Neural cell (in vitro differentiated cells): Measurements from ENCODE around the gene HHIP. TPM values are rescaled to one million over a fixed set of nuclear protein-coding genes. Genes with fewer than 3 reads are reported as not detected.

ENCODE experiments used
- H2AFZ ChIP-seq: fragments of 200-600, 300-800 bp; sonication (generic), shearing (Covaris generic); 2 replicates; pipeline ENCODE4 v1.6.0; 2014; ENCODE audit warnings: low read depth, mild to moderate bottlenecking, antibody characterized with exemption, low read length, moderate library complexity
- H3F3A ChIP-seq: fragments of 200-600 bp; shearing (Covaris generic); 2 replicates; pipeline ENCODE4 v1.6.1; 2016; ENCODE audit warnings: mild to moderate bottlenecking, moderate library complexity, mixed read lengths, antibody characterized with exemption, low read length; ENCODE audit not compliant: insufficient read depth, poor library complexity, severe bottlenecking
- H3K27ac ChIP-seq: fragments of 200-600, 300-800 bp; sonication (generic), shearing (Covaris generic); 2 replicates; pipeline ENCODE4 v1.5.1; 2014; ENCODE audit warnings: mild to moderate bottlenecking, low read length, moderate library complexity
- H3K27me3 ChIP-seq: fragments of 300-800, 200-600 bp; sonication (generic), shearing (Covaris generic); 2 replicates; pipeline ENCODE4 v1.6.0; 2014; ENCODE audit warnings: mild to moderate bottlenecking, low read depth, low read length, moderate library complexity; ENCODE audit not compliant: insufficient read depth
- H3K36me3 ChIP-seq: fragments of 300-800, 200-600 bp; sonication (generic), shearing (Covaris generic); 2 replicates; pipeline ENCODE4 v1.5.1; 2014; ENCODE audit warnings: mild to moderate bottlenecking, antibody characterized with exemption, low read length, moderate library complexity; ENCODE audit not compliant: insufficient read depth
- H3K4me2 ChIP-seq: fragments of 300-800, 200-600 bp; sonication (generic), shearing (Covaris generic); 2 replicates; pipeline ENCODE4 v1.6.0; 2014; ENCODE audit warnings: mild to moderate bottlenecking, low read length
- H3K4me3 ChIP-seq: fragments of 300-800, 200-600 bp; sonication (generic), shearing (Covaris generic); 2 replicates; pipeline ENCODE4 v1.5.1; 2014; ENCODE audit warnings: mild to moderate bottlenecking, low read length, moderate library complexity
- H3K79me2 ChIP-seq: fragments of 200-600 bp; shearing (Covaris generic); replicated peaks from 2 replicates; pipeline ENCODE4 v1.6.0; 2014; ENCODE audit warnings: mild to moderate bottlenecking, low read length, moderate library complexity; ENCODE audit not compliant: insufficient read depth
- H3K9ac ChIP-seq: fragments of 300-800, 200-600 bp; sonication (generic), shearing (Covaris generic); 2 replicates; pipeline ENCODE4 v1.6.1; 2016; ENCODE audit warnings: mild to moderate bottlenecking, low read length, mixed read lengths
- H3K9me2 ChIP-seq: fragments of 200-600 bp; shearing (Covaris generic); 2 replicates; pipeline ENCODE4 v1.6.1; 2016; ENCODE audit warnings: mild to moderate bottlenecking, low read length, mixed read lengths; ENCODE audit not compliant: insufficient read depth
- H3K9me3 ChIP-seq: fragments of 200-600, 300-800 bp; sonication (generic), shearing (Covaris generic); 2 replicates; pipeline ENCODE4 v1.6.1; 2016; ENCODE audit warnings: mild to moderate bottlenecking, mixed run types, low read length, moderate library complexity, mixed read lengths
- H4K20me1 ChIP-seq: fragments of 200-600 bp; shearing (Covaris generic); 2 replicates; pipeline ENCODE4 v1.6.1; 2016; ENCODE audit warnings: mild to moderate bottlenecking, mixed run types; ENCODE audit not compliant: insufficient read depth
- CTCF ChIP-seq: fragments of 450-650 bp; IDR thresholded peaks from 2 replicates; pipeline ENCODE4 v1.5.1; 2014; ENCODE audit warnings: antibody characterized with exemption, mild to moderate bottlenecking, moderate library complexity; ENCODE audit not compliant: poor library complexity, severe bottlenecking
- EP300 ChIP-seq: fragments of 450-650 bp; conservative IDR thresholded peaks from 2 replicates; pipeline ENCODE4 v1.6.1; 2014; ENCODE audit warnings: antibody characterized with exemption, mild to moderate bottlenecking, moderate library complexity; ENCODE audit not compliant: poor library complexity, severe bottlenecking
- EZH2 ChIP-seq: fragments of 200-600, 300-800 bp; shearing (Covaris generic), sonication (generic); IDR thresholded peaks from 2 replicates; pipeline ENCODE4 v1.6.1; 2014; ENCODE audit warnings: antibody characterized with exemption, low read length, borderline replicate concordance, mild to moderate bottlenecking; ENCODE audit not compliant: insufficient read depth, poor library complexity, severe bottlenecking
- MXI1 ChIP-seq: fragments of 450-650 bp; conservative IDR thresholded peaks from 2 replicates; pipeline ENCODE4 v1.6.1; 2014; ENCODE audit warnings: antibody characterized with exemption, mild to moderate bottlenecking; ENCODE audit not compliant: poor library complexity, severe bottlenecking
- POLR2AphosphoS5 ChIP-seq: IDR thresholded peaks from 2 replicates; pipeline ENCODE4 v1.6.1; 2012
- RAD21 ChIP-seq: fragments of 450-650 bp; conservative IDR thresholded peaks from 2 replicates; pipeline ENCODE4 v1.6.1; 2014; ENCODE audit warnings: antibody characterized with exemption, mild to moderate bottlenecking, moderate library complexity
- REST ChIP-seq: IDR thresholded peaks from 2 replicates; pipeline ENCODE4 v1.6.1; 2012; ENCODE audit warnings: borderline replicate concordance
- SMC3 ChIP-seq: fragments of 450-650 bp; conservative IDR thresholded peaks from 2 replicates; pipeline ENCODE4 v1.6.1; 2014; ENCODE audit warnings: antibody characterized with exemption, mild to moderate bottlenecking, moderate library complexity; ENCODE audit not compliant: poor library complexity
- TAF1 ChIP-seq: IDR thresholded peaks from 2 replicates; pipeline ENCODE4 v1.6.1; 2012; ENCODE audit warnings: low read depth
- polyA plus RNA-seq: library from polyadenylated mRNA; depleted of rRNA; stranded (reverse); fragments of >200 nt; gene quantifications from 2 replicates; pipeline ENCODE4 v1.2.3, GENCODE V29; 2014

HHIP gene
- polyA plus RNA-seq, 1 donor from 2014 or later = not detected

DNA sequence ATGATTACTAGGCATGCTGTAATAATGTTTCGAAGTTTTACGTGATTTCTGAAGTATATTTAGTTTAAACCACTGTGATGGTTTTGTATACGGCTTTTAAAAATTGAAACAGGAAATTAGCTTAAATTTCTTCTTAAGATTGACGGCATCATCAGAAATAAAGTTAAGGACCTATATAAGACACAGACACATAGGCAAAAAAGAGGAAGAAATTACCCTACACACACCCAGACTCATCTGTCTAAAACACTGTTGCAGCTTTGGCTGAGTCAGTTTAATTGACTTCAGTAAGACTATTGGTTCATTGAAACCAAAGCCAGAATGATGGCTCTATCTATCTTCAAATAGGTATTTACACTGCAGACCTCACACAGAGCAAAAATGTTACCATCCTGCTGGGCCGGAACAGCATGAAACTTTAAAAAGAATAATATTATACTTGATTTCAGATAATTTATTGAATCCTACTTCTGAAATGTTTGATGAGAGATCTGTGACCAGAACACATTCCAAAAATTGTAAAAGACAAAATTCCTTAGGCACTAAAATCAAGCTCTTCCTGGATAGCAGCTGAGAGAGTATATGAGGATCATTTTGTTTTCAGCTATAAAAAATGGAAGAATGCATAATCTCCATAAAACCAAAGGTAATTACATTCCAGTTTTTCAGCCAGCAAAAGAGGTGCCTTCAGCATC is 4.5 kb downstream of the HHIP start:
- no peak overlapping the region for H2AFZ ChIP-seq
- no peak for TF ChIP-seq CTCF
- no peak for TF ChIP-seq SMC3
- no peak for TF ChIP-seq EZH2
- no peak for TF ChIP-seq RAD21
- no peak for TF ChIP-seq REST
- no peak for TF ChIP-seq TAF1
- no peak for TF ChIP-seq MXI1
- TF ChIP-seq POLR2AphosphoS5 = no peak
- no peak for TF ChIP-seq EP300
- peaks cover 49% of the 10 kb centered on the region for H3K27me3 ChIP-seq
- H3K9me2 ChIP-seq = no peaks in the 10 kb centered on the region
- no peak overlapping the region for H3K4me3 ChIP-seq
- no peak overlapping the region for H3K9ac ChIP-seq
- H3K4me2 ChIP-seq = no peak overlapping the region
- H3K79me2 ChIP-seq = no peaks in the 10 kb centered on the region
- H4K20me1 ChIP-seq = no peaks in the 10 kb centered on the region
- no peaks in the 10 kb centered on the region for H3K36me3 ChIP-seq
- no peaks in the 10 kb centered on the region for H3K9me3 ChIP-seq
- no peak overlapping the region for H3K27ac ChIP-seq
- H3F3A ChIP-seq = no peaks in the 10 kb centered on the region

DNA sequence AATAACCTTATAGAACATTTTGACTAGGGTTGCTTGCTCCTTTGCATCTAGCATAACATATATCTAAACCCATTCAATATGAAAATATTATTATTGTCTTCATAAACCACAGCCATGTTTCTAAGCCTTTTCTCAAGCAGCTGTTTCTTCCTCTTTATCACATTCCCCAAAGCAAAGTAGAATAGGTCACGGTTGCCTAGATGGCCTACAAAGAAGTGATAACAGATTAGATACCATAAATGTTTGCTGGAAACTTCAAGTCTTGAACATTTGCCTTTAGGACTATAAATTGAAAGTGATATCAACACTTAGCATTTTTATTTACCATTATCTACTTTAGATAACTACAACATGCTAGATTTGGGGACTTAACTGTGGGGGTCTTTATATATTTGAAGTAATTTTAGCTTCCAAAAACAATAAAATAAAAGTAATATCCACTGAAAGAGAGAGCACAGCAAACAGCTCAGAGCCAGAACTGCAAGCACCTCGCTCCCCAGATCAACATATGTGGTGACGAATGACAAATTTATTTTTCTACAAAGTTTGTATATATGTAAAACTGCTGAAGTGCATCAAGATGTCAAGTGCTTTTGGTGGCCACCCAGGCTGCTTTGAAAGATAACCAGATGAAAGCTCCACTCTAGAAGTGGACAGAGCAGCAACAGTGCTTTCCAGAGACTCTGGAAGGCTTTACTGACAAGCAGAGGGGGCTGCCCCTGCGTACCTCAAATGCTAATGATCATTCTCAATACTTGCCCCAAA is 8.0 kb downstream of the HHIP start:
- H3K27me3 ChIP-seq = peaks cover 17% of the 10 kb centered on the region
- H3K9me2 ChIP-seq = no peaks in the 10 kb centered on the region
- H3K4me3 ChIP-seq = no peak overlapping the region
- no peak overlapping the region for H3K4me2 ChIP-seq
- no peaks in the 10 kb centered on the region for H4K20me1 ChIP-seq
- no peak overlapping the region for H3K9ac ChIP-seq
- no peak for TF ChIP-seq REST
- TF ChIP-seq CTCF = no peak
- TF ChIP-seq POLR2AphosphoS5 = no peak
- TF ChIP-seq EP300 = no peak
- TF ChIP-seq TAF1 = no peak
- no peak for TF ChIP-seq EZH2
- TF ChIP-seq MXI1 = no peak
- no peak for TF ChIP-seq SMC3
- TF ChIP-seq RAD21 = no peak
- H3F3A ChIP-seq = no peaks in the 10 kb centered on the region
- H2AFZ ChIP-seq = no peak overlapping the region
- no peaks in the 10 kb centered on the region for H3K79me2 ChIP-seq
- no peaks in the 10 kb centered on the region for H3K36me3 ChIP-seq
- no peaks in the 10 kb centered on the region for H3K9me3 ChIP-seq
- no peak overlapping the region for H3K27ac ChIP-seq
